OCI-LY3 (cell line): ENCODE results near the gene DNAJC7.

Experiments
- CTCF ChIP-seq: fragments of 200-600, 300-600 bp; sonication (generic); IDR thresholded peaks from 2 replicates; pipeline ENCODE4 v1.5.1; 2014; ENCODE audit warnings: antibody characterized with exemption, low read length, low read depth
- EZH2phosphoT487 ChIP-seq: fragments of 200-600 bp; shearing (Covaris generic); IDR thresholded peaks from 2 replicates; pipeline ENCODE4 v1.6.1; 2018; ENCODE audit warnings: antibody characterized with exemption, mixed run types, low read depth

- TF ChIP-seq CTCF = no peak
- no peak for TF ChIP-seq EZH2phosphoT487
These were observed 41.8 kb downstream of the DNAJC7 start for GRCh38 chr17:41975099-41976083.
